HCT116 (cell line): ENCODE measurements around the gene PAAF1. TPM values are rescaled to one million over a fixed set of nuclear protein-coding genes. Genes with fewer than 3 reads are reported as not detected.

Experiments used
- ATAC-seq: fragments of 200-7000 bp; cut with Tn5 transposase; 2 replicates; pipeline ENCODE4 v1.9.1; 2020; ENCODE audit warnings: mild to moderate bottlenecking, moderate library complexity
- BruUV-seq: library from RNA; stranded (reverse); fragments of 400-500 nt; replicated peaks from 2 replicates; lab custom pipeline; 2021; lab: Mats Ljungman, UMichigan
- CTCF ChIA-PET: fragments of 300-600 bp; sonication (Branson Sonifier 250); formaldehyde crosslinking; loops from one replicate; lab custom pipeline; 2021; ENCODE audit warnings: antibody characterized with exemption; lab: Charles Lee
- POLR2A ChIA-PET: fragments of 300-600, 350-600 bp; sonication (Branson Sonifier 250); formaldehyde crosslinking; loops from one replicate; lab custom pipeline; 2021; ENCODE audit warnings: antibody characterized with exemption; lab: Charles Lee
- RAD21 ChIA-PET, 2 experiments: fragments of 300-600 bp; sonication (Branson Sonifier 250); formaldehyde crosslinking; loops; one replicate each; lab custom pipeline; 2023; ENCODE audit warnings: low total read pairs in 2 of 2; ENCODE audit not compliant: uncharacterized antibody in 2 of 2, unreplicated experiment in 2 of 2, low non-redundant PET in 1 of 2; lab: Charles Lee
- DNase-seq: peaks from one replicate; pipeline ENCODE4 v3.0.0-alpha.2; 2010; ENCODE audit warnings: low read depth, low spot score
- H2AFZ ChIP-seq: fragments of 200-600 bp; shearing (Covaris generic), sonication (generic); 2 replicates; pipeline ENCODE4 v1.6.1; 2017; ENCODE audit warnings: low read depth, mixed run types, mixed read lengths, antibody characterized with exemption, low read length; ENCODE audit not compliant: poor library complexity, severe bottlenecking
- H3K27ac ChIP-seq: 2 replicates; pipeline ENCODE4 v1.5.1; 2012; ENCODE audit warnings: low read depth, low read length
- H3K27me3 ChIP-seq: fragments of 200-600 bp; sonication (generic); 2 replicates; pipeline ENCODE4 v1.6.1; 2016; ENCODE audit warnings: mixed run types, low read length, mixed read lengths; ENCODE audit not compliant: insufficient read depth
- H3K36me3 ChIP-seq, 2 experiments: fragments of 200-500 bp in 1 of 2; fragments of 200-600 bp in 1 of 2; sonication (Bioruptor generic) in 1 of 2; sonication (generic) in 1 of 2; 2 replicates each; pipeline versions ENCODE4 v1.5.1 to v1.6.1; 2014 to 2016; ENCODE audit warnings: low read length in 2 of 2, inconsistent platforms in 1 of 2, mixed read lengths in 1 of 2, mixed run types in 1 of 2; ENCODE audit not compliant: insufficient read depth in 2 of 2, control insufficient read depth in 1 of 2
- H3K4me1 ChIP-seq, 2 experiments: fragments of 200-600 bp in 1 of 2; sonication (generic) in 1 of 2; 2 replicates each; pipeline versions ENCODE4 v1.5.1 to v1.6.1; 2012 to 2017; ENCODE audit warnings: low read length in 2 of 2, inconsistent platforms in 1 of 2, mild to moderate bottlenecking in 1 of 2, mixed read lengths in 1 of 2, mixed run types in 1 of 2, moderate library complexity in 1 of 2; ENCODE audit not compliant: insufficient read depth in 2 of 2, control insufficient read depth in 1 of 2
- H3K4me2 ChIP-seq: fragments of 200-600 bp; sonication (generic); 2 replicates; pipeline ENCODE4 v1.6.1; 2017; ENCODE audit warnings: mixed run types, low read length, mixed read lengths
- H3K4me3 ChIP-seq, 2 experiments: fragments of 200-600 bp in 1 of 2; sonication (generic) in 1 of 2; replicated peaks in 1 of 2; 2 replicates each; pipeline ENCODE4 v1.5.1; 2011 to 2016; ENCODE audit warnings: low read length in 2 of 2, control low read depth in 1 of 2, low read depth in 1 of 2, mild to moderate bottlenecking in 1 of 2, mixed read lengths in 1 of 2, mixed run types in 1 of 2
- H3K79me2 ChIP-seq: fragments of 200-600 bp; sonication (generic); 2 replicates; pipeline ENCODE4 v1.6.1; 2017; ENCODE audit warnings: mild to moderate bottlenecking, mixed run types, low read length, moderate library complexity, mixed read lengths; ENCODE audit not compliant: insufficient read depth
- H3K9ac ChIP-seq: fragments of 200-600 bp; sonication (generic); 2 replicates; pipeline ENCODE4 v1.6.1; 2016; ENCODE audit warnings: low read length, mixed read lengths
- H3K9me2 ChIP-seq: fragments of 200-600 bp; sonication (generic), shearing (Covaris generic); 2 replicates; pipeline ENCODE4 v1.6.1; 2017; ENCODE audit warnings: mixed run types, mild to moderate bottlenecking, moderate library complexity; ENCODE audit not compliant: insufficient read depth
- H3K9me3 ChIP-seq, 2 experiments: fragments of 200-500 bp in 1 of 2; fragments of 200-600 bp in 1 of 2; sonication (Bioruptor generic) in 1 of 2; sonication (generic) in 1 of 2; 2 replicates each; pipeline ENCODE4 v1.6.1; 2014 to 2017; ENCODE audit warnings: low read length in 2 of 2, mixed read lengths in 2 of 2, inconsistent platforms in 1 of 2, low read depth in 1 of 2, mild to moderate bottlenecking in 1 of 2, mixed run types in 1 of 2, moderate library complexity in 1 of 2; ENCODE audit not compliant: control insufficient read depth in 1 of 2, insufficient read depth in 1 of 2
- H4K20me1 ChIP-seq: fragments of 200-600 bp; sonication (generic), shearing (Covaris generic); 2 replicates; pipeline ENCODE4 v1.6.1; 2017; ENCODE audit warnings: mixed run types, mild to moderate bottlenecking, moderate library complexity; ENCODE audit not compliant: insufficient read depth
- ATF3 ChIP-seq: IDR thresholded peaks from 2 replicates; pipeline ENCODE4 v1.6.1; 2012
- CEBPB ChIP-seq: IDR thresholded peaks from 2 replicates; pipeline ENCODE4 v1.6.1; 2012; ENCODE audit warnings: low read depth
- CTCF ChIP-seq, 3 experiments: fragments of 200-600 bp in 1 of 3; sonication (generic) in 1 of 3; IDR thresholded peaks in 2 of 3; conservative IDR thresholded peaks in 1 of 3; 2 replicates each; pipeline ENCODE4 v1.5.1; 2012 to 2017; ENCODE audit warnings: low read depth in 2 of 3, low read length in 2 of 3, antibody characterized with exemption in 1 of 3, borderline replicate concordance in 1 of 3, control low read depth in 1 of 3, mild to moderate bottlenecking in 1 of 3, mixed read lengths in 1 of 3, mixed run types in 1 of 3, moderate library complexity in 1 of 3; ENCODE audit not compliant: insufficient read depth in 1 of 3
- EZH2 ChIP-seq: fragments of 200-600 bp; sonication (generic); IDR thresholded peaks from 2 replicates; pipeline ENCODE4 v1.6.1; 2017; ENCODE audit warnings: antibody characterized with exemption, mixed run types
- EZH2phosphoT487 ChIP-seq: fragments of 200-600 bp; IDR thresholded peaks from 2 replicates; pipeline ENCODE4 v1.6.1; 2018; ENCODE audit warnings: antibody characterized with exemption, borderline replicate concordance
- FOSL1 ChIP-seq: IDR thresholded peaks from 2 replicates; pipeline ENCODE4 v1.6.1; 2012; ENCODE audit warnings: low read depth
- POLR2A ChIP-seq: IDR thresholded peaks from 2 replicates; pipeline ENCODE4 v1.7.0; 2011; ENCODE audit warnings: borderline replicate concordance; ENCODE audit not compliant: insufficient read depth, insufficient read length; ENCODE audit errors: extremely low read depth
- POLR2AphosphoS5 ChIP-seq: IDR thresholded peaks from 2 replicates; pipeline ENCODE4 v1.6.1; 2011; ENCODE audit warnings: mild to moderate bottlenecking, low read depth, low read length, moderate library complexity
- SRF ChIP-seq: IDR thresholded peaks from 2 replicates; pipeline ENCODE4 v1.6.1; 2012; ENCODE audit warnings: low read depth
- TCF7L2 ChIP-seq: IDR thresholded peaks from 2 replicates; pipeline ENCODE4 v1.7.0; 2011; ENCODE audit warnings: borderline replicate concordance, inconsistent platforms; ENCODE audit not compliant: insufficient read depth, insufficient read length; ENCODE audit errors: extremely low read depth
- ZBTB33 ChIP-seq: IDR thresholded peaks from 2 replicates; pipeline ENCODE4 v1.6.1; 2011; ENCODE audit warnings: mild to moderate bottlenecking, low read length, moderate library complexity; ENCODE audit not compliant: insufficient replicate concordance; ENCODE audit errors: extremely low read depth
- intact Hi-C: fragments of 100-400 bp; cut with micrococcal nuclease; formaldehyde crosslinking; loops from 2 replicates; pipeline ENCODE4 v1.10.0; 2022
- total RNA-seq: library from RNA; stranded (reverse); gene quantifications from one replicate; pipeline ENCODE4 v1.2.1, GENCODE V29; 2021; ENCODE audit not compliant: unreplicated experiment

PAAF1 gene
- total RNA-seq, 1 experiment from 2014 or later = 15.5 TPM

- TF ChIP-seq CEBPB = no peak
- TF ChIP-seq SRF = no peak
- no peak for TF ChIP-seq CTCF (IDR thresholded peaks at IDR 0.05 in 2 of 3, conservative IDR thresholded peaks at IDR 0.05 in 1 of 3; ENCODE audit: borderline replicate concordance in 1 of 3, insufficient read depth in 1 of 3, low read depth in 2 of 3, low read length in 2 of 3)
- no peak for TF ChIP-seq POLR2AphosphoS5
- TF ChIP-seq ATF3 = no peak
- TF ChIP-seq EZH2 = no peak
Measured at GRCh38 chr11:73860202-73860601, 16.6 kb upstream of the PAAF1 start (continued).

- Histone ChIP-seq H3K27ac (no peak overlapping the region), H2AFZ (no peak overlapping the region), H3K27me3 (no peaks in the 10 kb centered on the region), H3K9ac (no peak overlapping the region), H3K4me3 (no peak overlapping the region), H3K36me3 (peaks cover 4 to 5% of the 10 kb centered on the region in 2 experiments; a peak in 3 of 4 replicates), H3K4me1 (peaks cover 0 to 10% of the 10 kb centered on the region in 2 experiments; a peak in 2 of 4 replicates), H3K9me2 (no peaks in the 10 kb centered on the region; the same call in 1 of the 2 replicates), H4K20me1 (no peaks in the 10 kb centered on the region), H3K79me2 (no peaks in the 10 kb centered on the region), H3K9me3 (no peaks in the 10 kb centered on the region), H3K4me2 (no peak overlapping the region)
- no TSS peak for BruUV-seq
- ChIA-PET POLR2A (no interaction called here), RAD21 (no interaction called here), CTCF (no interaction called here)
- TF ChIP-seq POLR2AphosphoS5 (no peak), EZH2phosphoT487 (no peak), POLR2A (no peak), ATF3 (no peak), CEBPB (no peak), EZH2 (no peak), ZBTB33 (no peak), FOSL1 (no peak), SRF (no peak), TCF7L2 (no peak)
- ATAC-seq (no peak), DNase-seq (no peak)
- intact Hi-C loops = no loop called here
Measured at GRCh38 chr11:73862986-73863385, 13.8 kb upstream of the PAAF1 start.
